OCI-LY7 (cell line): ENCODE results near the gene CACNA1D.

Experiments
- EZH2phosphoT487 ChIP-seq: fragments of 200-600 bp; sonication (generic); IDR thresholded peaks from 2 replicates; pipeline ENCODE4 v1.6.1; 2018; ENCODE audit warnings: low read depth, borderline replicate concordance, mild to moderate bottlenecking, mixed run types, antibody characterized with exemption, low read length, moderate library complexity, mixed read lengths
- TF ChIP-seq, protein P1 (sequence below): fragments of 200-600 bp; sonication (generic); conservative IDR thresholded peaks from 2 replicates; pipeline ENCODE4 v1.5.1; 2014; ENCODE audit warnings: mild to moderate bottlenecking, antibody characterized with exemption, low read length, moderate library complexity, mixed read lengths

DNA sequence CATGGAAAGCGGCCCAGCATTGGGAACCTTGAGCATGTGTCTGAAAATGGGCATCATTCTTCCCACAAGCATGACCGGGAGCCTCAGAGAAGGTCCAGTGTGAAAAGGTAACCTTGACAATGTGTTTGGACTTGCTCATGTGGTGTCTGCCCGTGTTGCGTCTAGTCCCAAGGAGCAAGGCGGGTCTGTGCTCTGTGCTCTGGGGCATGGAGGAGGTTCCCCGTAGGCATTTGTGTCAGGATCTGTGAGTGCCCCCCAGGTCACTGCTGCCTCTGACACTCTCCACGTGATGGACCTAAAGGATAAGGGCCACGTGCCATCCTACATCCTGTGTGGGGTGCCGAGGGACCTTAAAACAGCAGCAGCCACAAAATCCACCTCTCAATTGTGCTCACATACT lies 306.9 kb downstream of the CACNA1D start:
- TF ChIP-seq, protein P1, sequence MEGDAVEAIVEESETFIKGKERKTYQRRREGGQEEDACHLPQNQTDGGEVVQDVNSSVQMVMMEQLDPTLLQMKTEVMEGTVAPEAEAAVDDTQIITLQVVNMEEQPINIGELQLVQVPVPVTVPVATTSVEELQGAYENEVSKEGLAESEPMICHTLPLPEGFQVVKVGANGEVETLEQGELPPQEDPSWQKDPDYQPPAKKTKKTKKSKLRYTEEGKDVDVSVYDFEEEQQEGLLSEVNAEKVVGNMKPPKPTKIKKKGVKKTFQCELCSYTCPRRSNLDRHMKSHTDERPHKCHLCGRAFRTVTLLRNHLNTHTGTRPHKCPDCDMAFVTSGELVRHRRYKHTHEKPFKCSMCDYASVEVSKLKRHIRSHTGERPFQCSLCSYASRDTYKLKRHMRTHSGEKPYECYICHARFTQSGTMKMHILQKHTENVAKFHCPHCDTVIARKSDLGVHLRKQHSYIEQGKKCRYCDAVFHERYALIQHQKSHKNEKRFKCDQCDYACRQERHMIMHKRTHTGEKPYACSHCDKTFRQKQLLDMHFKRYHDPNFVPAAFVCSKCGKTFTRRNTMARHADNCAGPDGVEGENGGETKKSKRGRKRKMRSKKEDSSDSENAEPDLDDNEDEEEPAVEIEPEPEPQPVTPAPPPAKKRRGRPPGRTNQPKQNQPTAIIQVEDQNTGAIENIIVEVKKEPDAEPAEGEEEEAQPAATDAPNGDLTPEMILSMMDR, result no peak
- TF ChIP-seq EZH2phosphoT487, result no peak
